ENCODE measurements around the gene NAV2.

- TF ChIP-seq, protein P1, sequence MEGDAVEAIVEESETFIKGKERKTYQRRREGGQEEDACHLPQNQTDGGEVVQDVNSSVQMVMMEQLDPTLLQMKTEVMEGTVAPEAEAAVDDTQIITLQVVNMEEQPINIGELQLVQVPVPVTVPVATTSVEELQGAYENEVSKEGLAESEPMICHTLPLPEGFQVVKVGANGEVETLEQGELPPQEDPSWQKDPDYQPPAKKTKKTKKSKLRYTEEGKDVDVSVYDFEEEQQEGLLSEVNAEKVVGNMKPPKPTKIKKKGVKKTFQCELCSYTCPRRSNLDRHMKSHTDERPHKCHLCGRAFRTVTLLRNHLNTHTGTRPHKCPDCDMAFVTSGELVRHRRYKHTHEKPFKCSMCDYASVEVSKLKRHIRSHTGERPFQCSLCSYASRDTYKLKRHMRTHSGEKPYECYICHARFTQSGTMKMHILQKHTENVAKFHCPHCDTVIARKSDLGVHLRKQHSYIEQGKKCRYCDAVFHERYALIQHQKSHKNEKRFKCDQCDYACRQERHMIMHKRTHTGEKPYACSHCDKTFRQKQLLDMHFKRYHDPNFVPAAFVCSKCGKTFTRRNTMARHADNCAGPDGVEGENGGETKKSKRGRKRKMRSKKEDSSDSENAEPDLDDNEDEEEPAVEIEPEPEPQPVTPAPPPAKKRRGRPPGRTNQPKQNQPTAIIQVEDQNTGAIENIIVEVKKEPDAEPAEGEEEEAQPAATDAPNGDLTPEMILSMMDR (IDR thresholded peaks at IDR 0.05): no peak
- TF ChIP-seq POLR2AphosphoS5 (IDR thresholded peaks at IDR 0.05; ENCODE audit: low read depth, low read length) (no peak), TCF7L2 (IDR thresholded peaks at IDR 0.05; ENCODE audit: low read depth, low read length) (no peak), REST (IDR thresholded peaks at IDR 0.05; ENCODE audit: insufficient read depth in 1 of 2, low read depth in 2 of 2, low read length in 1 of 2) (no peak), SIN3A (IDR thresholded peaks at IDR 0.05; ENCODE audit: borderline replicate concordance, insufficient read depth, low read depth, low read length) (no peak)
Observed at GRCh38 chr11:19873730-19874129, 161.1 kb downstream of the NAV2 start.
